ENCODE results near the gene FILIP1. TPM values are rescaled to one million over a fixed set of nuclear protein-coding genes. Genes with fewer than 3 reads are reported as not detected.

The FILIP1 gene
- total RNA-seq, 4 donors from 2014 or later = 6.0 to 12.3 (median 7.2) TPM

- Histone ChIP-seq H3K36me3 (no peaks in the 10 kb centered on the region), H3K4me1 (peaks cover 0 to 16% (median 0%) of the 10 kb centered on the region in 4 donors), H3K4me3 (no peak overlapping the region), H3K27ac (no peak overlapping the region), H3K27me3 (no peaks in the 10 kb centered on the region), H3K9me3 (no peaks in the 10 kb centered on the region)
- TF ChIP-seq POLR2A (IDR thresholded peaks at IDR 0.05) = no peak
- no peak for TF ChIP-seq POLR2AphosphoS5 (IDR thresholded peaks at IDR 0.05)
- no peak for TF ChIP-seq EP300 (IDR thresholded peaks at IDR 0.05; ENCODE audit: low read depth)
- no peak for TF ChIP-seq CTCF (IDR thresholded peaks at IDR 0.05)
- intact Hi-C loops (cut with DNase I; ENCODE audit: low total_unique reads) (loop anchor here (5.0 to 10.0 kb wide), 2 partner anchors 158 to 261 kb away; no protein-coding TSS in a partner anchor), in situ Hi-C loops (cut with MboI; ENCODE audit: low pct_ligation_motif_present in 1 of 4, low pct_unique_long_range_greater_than_20kb in 1 of 4, low sequenced_read_pairs in 3 of 4) (loop anchor here in 2 of 4 donors (10.0 kb wide), 1 partner anchor 231 kb away; no protein-coding TSS in a partner anchor)
- DNase-seq = no peak
- WGBS, 2 donors (ENCODE audit: low coverage in 1 of 2) = 86 to 89% methylated on average over 2 to 3 of the region's 3 CpGs
Measured at GRCh38 chr6:75525682-75526081, 32.1 kb upstream of the FILIP1 start.

GRCh38 chr6:75524322-75524972, 30.8 kb upstream of the FILIP1 start:
- H3K9me3 ChIP-seq = no peaks in the 10 kb centered on the region
- DNase-seq = no peak
- H3K4me3 ChIP-seq = no peak overlapping the region
- no peaks in the 10 kb centered on the region for H3K36me3 ChIP-seq
- WGBS, 2 donors (ENCODE audit: low coverage in 1 of 2) = 13 to 22% methylated on average over 9 of the region's 9 CpGs
- TF ChIP-seq CTCF (IDR thresholded peaks at IDR 0.05) = no peak
- TF ChIP-seq POLR2AphosphoS5 (IDR thresholded peaks at IDR 0.05) = no peak
- no peak for TF ChIP-seq POLR2A (IDR thresholded peaks at IDR 0.05)
- TF ChIP-seq EP300 (IDR thresholded peaks at IDR 0.05; ENCODE audit: low read depth) = no peak
- no peaks in the 10 kb centered on the region for H3K27me3 ChIP-seq
- H3K27ac ChIP-seq = peak overlapping the region in 3 of 4 donors; percentile 12 to 28 (median 17)
- in situ Hi-C loops (cut with MboI; ENCODE audit: low pct_ligation_motif_present in 1 of 4, low pct_unique_long_range_greater_than_20kb in 1 of 4, low sequenced_read_pairs in 3 of 4) = loop anchor here in 3 of 4 donors (10.0 to 25.0 kb wide), 2 partner anchors 212 to 230 kb away; no protein-coding TSS in a partner anchor
- peaks cover 0 to 15% (median 0%) of the 10 kb centered on the region in 4 donors for H3K4me1 ChIP-seq
- intact Hi-C loops (cut with DNase I; ENCODE audit: low total_unique reads) = loop anchor here (10.0 kb wide), 1 partner anchor 260 kb away; no protein-coding TSS in a partner anchor

- Histone ChIP-seq H3K9me3 (no peaks in the 10 kb centered on the region), H3K27ac (no peak overlapping the region), H3K36me3 (no peaks in the 10 kb centered on the region), H3K4me1 (no peaks in the 10 kb centered on the region), H3K4me3 (no peak overlapping the region), H3K27me3 (no peaks in the 10 kb centered on the region)
- no peak for TF ChIP-seq CTCF (IDR thresholded peaks at IDR 0.05)
- no peak for TF ChIP-seq POLR2AphosphoS5 (IDR thresholded peaks at IDR 0.05)
- no peak for TF ChIP-seq EP300 (IDR thresholded peaks at IDR 0.05; ENCODE audit: low read depth)
- no peak for TF ChIP-seq POLR2A (IDR thresholded peaks at IDR 0.05)
- no peak for DNase-seq
- in situ Hi-C loops (cut with MboI; ENCODE audit: low pct_ligation_motif_present in 1 of 4, low pct_unique_long_range_greater_than_20kb in 1 of 4, low sequenced_read_pairs in 3 of 4) (loop anchor here in 1 of 4 donors (25.0 kb wide), 1 partner anchor 204 kb away; no protein-coding TSS in a partner anchor), intact Hi-C loops (cut with DNase I; ENCODE audit: low total_unique reads) (no loop called here)
- WGBS, 2 donors (ENCODE audit: low coverage in 1 of 2) = 37 to 71% methylated on average over 1 to 2 of the region's 2 CpGs
Measured at GRCh38 chr6:75516757-75517156, 23.2 kb upstream of the FILIP1 start.

GRCh38 chr6:75512591-75512990, 19.0 kb upstream of the FILIP1 start:
- Histone ChIP-seq H3K27ac (no peak overlapping the region), H3K36me3 (no peaks in the 10 kb centered on the region), H3K4me3 (no peak overlapping the region), H3K4me1 (no peaks in the 10 kb centered on the region), H3K27me3 (no peaks in the 10 kb centered on the region), H3K9me3 (no peaks in the 10 kb centered on the region)
- TF ChIP-seq CTCF (IDR thresholded peaks at IDR 0.05) (no peak), POLR2A (IDR thresholded peaks at IDR 0.05) (no peak), EP300 (IDR thresholded peaks at IDR 0.05; ENCODE audit: low read depth) (no peak), POLR2AphosphoS5 (IDR thresholded peaks at IDR 0.05) (no peak)
- 85 to 89% methylated on average over 2 of the region's 2 CpGs for WGBS, 2 donors (ENCODE audit: low coverage in 1 of 2)
- DNase-seq = no peak
- in situ Hi-C loops (cut with MboI; ENCODE audit: low pct_ligation_motif_present in 1 of 4, low pct_unique_long_range_greater_than_20kb in 1 of 4, low sequenced_read_pairs in 3 of 4) (loop anchor here in 1 of 4 donors (25.0 kb wide), 1 partner anchor 200 kb away; no protein-coding TSS in a partner anchor), intact Hi-C loops (cut with DNase I; ENCODE audit: low total_unique reads) (no loop called here)
